ENCODE data around the gene CCDC91.
"Not testable (repeated sequence)": the region's sequence is repeated elsewhere in the genome, so short reads cannot be mapped to it uniquely, and the experiment has no call there.

Gene CCDC91

GRCh38 chr12:28378736-28379135 lies 188.5 kb downstream of the CCDC91 start:
- no peak for DNase-seq

GRCh38 chr12:28379779-28380178 lies 189.5 kb downstream of the CCDC91 start:
- DNase-seq, result not testable (repeated sequence)

- no peak for DNase-seq
Measured at GRCh38 chr12:28383368-28383767, 193.1 kb downstream of the CCDC91 start.

GRCh38 chr12:28388879-28389278 lies 198.6 kb downstream of the CCDC91 start:
- DNase-seq, result no peak

DNA sequence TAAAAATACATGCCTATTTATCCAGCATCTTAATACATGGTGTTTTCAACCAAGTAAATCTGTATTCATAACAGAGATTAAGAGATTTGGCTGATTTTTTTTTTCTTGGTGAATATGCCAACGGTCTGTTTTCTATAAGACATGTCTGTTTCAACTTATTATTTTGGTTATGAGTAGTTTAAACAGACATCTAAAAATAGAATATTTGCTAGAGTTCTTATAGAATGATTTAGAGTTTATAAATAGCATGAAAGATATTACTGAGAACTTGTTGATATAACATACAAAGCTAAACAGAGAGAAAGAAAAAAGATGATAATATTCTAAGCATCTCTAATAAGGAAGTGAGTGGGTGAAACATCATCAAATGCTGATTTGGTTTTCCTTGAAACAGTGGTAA lies 199.9 kb downstream of the CCDC91 start:
- no peak for DNase-seq

DNA sequence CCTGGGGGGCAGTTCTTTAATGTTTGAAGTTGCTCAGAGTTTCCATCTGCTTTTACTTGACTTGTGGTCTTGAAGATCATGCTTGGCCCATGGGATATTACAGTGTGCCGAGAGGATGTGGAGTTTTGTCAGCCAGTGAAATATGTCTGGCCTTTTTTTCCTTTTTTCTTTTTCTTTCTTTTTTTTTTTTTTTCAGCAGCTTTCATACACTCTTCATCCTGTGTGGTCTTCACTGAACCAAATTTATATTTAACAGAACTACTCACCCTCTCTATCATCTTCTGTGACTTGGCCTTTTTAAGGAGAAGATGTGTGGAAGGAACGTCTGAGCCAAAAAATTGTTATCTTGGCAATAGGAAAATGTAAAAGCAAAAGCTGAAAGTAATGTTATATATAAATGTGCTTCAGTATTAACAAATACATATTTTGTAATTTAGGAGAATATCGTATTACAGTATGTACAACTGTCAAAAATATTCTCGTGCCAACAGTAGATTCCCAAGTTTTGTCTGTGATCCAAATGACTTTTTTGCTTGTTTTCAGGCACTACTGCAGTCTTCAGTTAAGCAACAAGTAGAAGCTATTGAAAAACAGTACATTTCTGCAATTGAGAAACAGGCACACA lies 200.6 kb downstream of the CCDC91 start:
- peak; percentile 50 for DNase-seq

- DNase-seq, result no peak
Measured at GRCh38 chr12:28409892-28410291, 219.6 kb downstream of the CCDC91 start.

DNA sequence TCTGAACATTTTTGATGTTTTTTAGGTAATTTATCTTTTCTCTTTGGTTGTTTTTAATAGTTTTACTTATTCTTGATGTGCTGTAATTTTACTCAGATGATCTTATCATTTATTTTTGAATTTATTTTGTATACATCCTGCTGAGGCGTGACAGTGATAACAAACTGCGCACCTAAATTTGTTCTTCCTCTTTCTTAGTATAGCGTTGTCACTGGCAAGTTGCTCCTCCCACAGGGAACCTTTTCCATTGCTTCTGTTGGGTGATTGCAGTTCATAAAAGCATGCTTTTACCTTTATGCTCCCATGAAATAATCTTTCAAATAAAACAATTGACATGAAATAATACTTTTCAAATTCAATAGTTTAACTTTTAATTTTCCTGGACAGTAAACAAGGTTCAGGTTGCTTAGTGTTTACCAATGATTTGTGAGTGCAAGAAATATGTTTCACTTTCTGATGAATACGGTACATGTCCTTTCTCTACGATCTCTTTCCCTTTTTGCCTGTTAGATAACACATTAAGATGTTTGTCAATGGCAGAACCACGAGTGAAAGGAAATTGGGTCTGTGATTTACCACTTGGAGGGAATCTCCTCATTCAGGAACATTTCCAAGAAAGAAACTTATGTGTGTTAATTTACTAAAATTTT lies 223.3 kb downstream of the CCDC91 start:
- no peak for DNase-seq

DNA sequence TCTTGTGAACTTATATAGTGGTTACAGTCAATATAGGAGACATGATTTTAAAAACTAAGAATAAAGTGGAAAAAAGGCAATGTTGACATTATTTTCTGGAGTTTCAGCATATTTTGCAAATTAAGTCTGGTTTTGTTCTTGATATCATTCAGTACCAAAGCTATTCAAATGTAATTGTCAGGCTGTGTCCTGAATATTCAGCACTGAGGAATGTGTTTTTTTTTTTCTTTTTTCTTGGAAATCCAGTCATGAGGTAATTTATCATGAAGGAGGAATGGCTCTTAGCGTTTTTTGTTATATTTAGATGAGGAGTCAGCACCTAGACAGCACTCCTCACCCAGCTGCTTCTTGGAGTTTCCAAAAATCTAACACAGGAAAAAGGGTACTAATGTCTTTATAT lies 225.5 kb downstream of the CCDC91 start:
- DNase-seq, result no peak

DNA sequence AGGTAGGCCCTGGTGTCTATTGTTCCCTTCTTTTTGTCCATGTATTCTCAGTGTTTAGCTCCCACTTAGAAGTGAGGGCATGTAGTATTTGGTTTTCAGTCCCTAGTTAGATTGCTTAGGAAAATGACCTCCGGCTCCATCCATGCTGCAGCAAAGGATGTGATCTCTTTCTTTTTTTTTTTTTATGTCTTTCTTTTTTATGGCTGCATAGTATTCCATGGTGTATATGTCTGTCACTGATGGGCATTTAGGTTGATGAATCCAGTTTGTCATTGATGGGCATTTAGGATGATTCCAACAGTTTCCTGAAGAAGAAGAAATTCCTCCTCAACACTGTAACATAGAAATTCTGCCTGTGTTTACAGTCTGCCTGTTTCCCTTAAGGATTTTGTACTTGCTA lies 231.1 kb downstream of the CCDC91 start:
- DNase-seq, result no peak

GRCh38 chr12:28424965-28425364 lies 234.7 kb downstream of the CCDC91 start:
- peak; percentile 41 for DNase-seq

GRCh38 chr12:28425526-28425925 lies 235.3 kb downstream of the CCDC91 start:
- no peak for DNase-seq

DNA sequence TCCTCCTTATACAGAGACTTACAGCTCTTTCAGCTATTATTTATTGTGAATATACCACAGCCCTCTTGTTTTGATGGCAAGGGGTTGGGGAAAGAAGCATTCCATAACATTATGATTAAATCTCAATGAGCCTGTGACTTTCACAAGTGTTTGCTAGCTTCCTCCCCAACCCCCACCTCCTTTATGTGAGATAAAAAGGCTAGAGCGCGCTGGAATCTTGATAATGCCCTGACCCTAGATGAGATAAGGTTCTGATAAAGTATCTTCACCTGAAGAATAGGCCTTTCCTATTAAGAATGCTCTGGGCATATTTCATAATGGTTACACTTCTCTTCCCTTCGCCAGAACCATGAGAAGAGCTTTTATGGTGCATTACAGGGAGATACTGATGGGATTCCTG lies 236.8 kb downstream of the CCDC91 start:
- DNase-seq, result no peak

GRCh38 chr12:28440081-28440608 lies 249.9 kb downstream of the CCDC91 start:
- DNase-seq, result no peak

GRCh38 chr12:28442101-28442500 lies 251.8 kb downstream of the CCDC91 start:
- DNase-seq, result no peak

DNA sequence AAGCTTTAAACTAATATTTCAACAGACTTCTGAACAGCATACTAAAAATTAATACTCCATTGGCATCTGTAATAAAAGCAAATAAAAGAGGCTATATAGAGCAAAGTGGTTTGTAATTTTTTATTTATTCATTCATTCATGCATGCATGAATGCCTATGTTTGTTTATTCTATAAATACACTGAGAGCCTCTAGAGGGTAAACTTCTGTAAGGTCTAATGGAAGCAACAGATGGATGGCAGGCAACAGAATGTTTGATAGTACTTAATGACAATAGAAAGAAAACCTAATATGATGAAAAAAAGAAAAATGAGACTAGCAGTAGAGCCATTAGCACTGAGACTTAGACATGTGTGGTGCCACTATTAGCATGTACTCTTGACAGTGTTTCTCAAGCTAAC lies 253.1 kb downstream of the CCDC91 start:
- no peak for DNase-seq

DNA sequence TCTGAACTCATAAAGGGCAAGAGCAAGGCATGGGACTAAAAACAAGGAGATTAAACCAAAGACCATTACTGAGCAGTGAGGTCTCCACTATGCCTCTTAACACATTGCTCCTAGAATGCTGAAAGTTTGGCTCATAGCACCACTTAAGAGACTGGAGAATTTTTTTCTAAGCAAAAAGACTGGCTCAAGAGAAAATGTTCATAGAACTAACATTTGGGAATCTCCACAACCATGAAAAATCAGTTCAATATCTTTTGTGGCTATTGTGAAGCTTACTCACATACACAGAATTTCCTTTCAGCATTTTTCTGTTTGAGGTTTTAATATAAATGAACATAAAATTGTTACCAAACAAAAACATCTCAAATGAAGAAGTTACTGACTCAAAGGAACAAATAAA lies 255.8 kb downstream of the CCDC91 start:
- no peak for DNase-seq

DNA sequence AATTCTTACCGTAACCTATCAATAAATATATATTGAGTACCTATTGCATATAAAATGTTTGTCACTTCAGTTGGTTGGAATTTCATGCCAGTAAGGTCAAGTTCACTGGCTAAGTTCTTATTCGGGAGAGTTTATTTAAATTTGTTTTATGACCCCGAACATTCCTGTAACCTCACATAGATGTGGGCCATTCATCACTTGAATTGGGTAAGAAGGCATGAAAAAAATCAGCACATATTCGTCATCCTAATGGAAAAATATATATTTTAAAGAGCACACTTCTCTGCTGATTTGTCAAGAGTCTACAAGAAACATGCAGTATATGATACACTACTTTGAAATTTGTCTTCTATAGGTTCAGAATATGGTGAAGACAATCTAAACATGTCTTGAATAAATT lies 263.4 kb downstream of the CCDC91 start:
- DNase-seq, result no peak

GRCh38 chr12:28456934-28457710 lies 266.9 kb downstream of the CCDC91 start:
- DNase-seq, result no peak

DNA sequence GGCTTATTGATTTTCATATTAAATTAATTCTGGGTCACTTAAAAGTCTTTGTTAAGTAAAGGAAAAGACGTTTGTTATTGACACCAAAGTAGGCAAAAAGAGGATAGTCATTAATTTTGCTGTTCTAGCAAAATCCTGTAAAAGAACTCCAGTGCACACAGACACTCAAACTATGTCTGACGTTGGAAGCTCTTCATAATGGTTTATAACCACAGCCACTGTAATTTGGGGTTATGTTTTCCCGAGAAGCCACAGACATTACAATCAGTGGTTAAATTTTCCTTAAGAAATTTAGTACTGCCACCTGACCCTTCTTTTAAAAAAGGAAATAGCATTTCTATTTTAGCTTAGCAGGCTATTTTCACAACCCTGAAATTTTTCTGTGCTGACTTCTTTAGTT lies 267.5 kb downstream of the CCDC91 start:
- no peak for DNase-seq

- no peak for DNase-seq
Measured at GRCh38 chr12:28459481-28459880, 269.2 kb downstream of the CCDC91 start.

DNA sequence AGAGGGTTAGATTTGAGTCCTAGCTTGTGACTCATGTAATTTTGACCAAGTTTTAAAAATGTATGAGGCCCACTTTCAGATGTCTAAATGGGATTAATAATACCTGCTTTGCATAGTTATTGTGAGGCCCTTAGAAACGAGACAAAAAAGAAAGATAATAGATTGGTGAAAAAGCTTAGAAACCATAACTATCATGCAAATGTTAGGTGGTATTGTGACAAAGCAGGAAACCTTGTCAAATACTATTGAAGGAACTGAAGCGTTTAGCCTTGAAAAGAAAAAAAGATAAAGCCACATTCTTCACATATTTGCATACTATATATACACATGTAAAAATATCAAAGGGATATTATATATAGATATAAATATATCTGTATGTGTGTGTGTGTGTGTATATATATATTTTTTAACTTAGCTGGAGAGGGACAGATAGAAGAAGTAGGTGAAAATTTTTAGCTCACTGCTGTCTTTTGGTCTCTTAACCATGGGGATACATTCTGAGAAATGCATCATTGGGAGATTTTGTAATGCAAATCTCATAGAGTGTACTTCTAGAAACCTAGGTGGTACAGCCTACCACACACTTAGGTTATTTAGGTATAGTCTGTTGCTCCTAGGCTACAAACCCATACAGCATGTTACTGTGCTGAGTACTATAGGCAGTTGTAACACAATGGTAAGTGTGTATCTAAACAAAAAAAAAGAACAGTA lies 270.3 kb downstream of the CCDC91 start:
- DNase-seq, result no peak

DNA sequence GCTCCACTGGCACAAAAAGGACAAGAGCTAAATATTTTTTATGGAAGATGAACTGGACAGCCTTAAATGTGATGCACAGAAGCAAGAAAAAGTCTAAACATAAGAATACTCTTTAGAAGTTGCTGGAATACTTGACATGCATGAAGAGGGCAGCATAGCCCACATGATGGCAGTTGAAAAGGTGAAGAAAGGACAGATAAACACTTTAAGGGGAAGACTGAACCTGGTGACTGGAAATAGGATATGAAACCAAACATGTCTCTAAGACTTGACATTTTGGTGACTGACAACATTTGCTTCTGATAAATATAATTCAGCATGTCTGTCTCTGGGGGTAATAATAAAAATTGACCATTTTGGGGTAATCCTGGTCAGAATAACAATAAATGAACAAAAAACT lies 273.1 kb downstream of the CCDC91 start:
- no peak for DNase-seq

Data from femur (tissue), 1 donor.